Endothelial cell of umbilical vein (primary cell): ENCODE data around the gene CFAP46. TPM values are rescaled to one million over a fixed set of nuclear protein-coding genes. Genes with fewer than 3 reads are reported as not detected.

Experiments used
- BruUV-seq: library from RNA; stranded (reverse); fragments of 400-500 nt; replicated peaks from 2 replicates; lab custom pipeline; 2021; lab: Mats Ljungman, UMichigan
- CTCF ChIA-PET: fragments of 300-600, 350-600 bp; sonication (Branson Sonifier 250); formaldehyde crosslinking; loops from one replicate; lab custom pipeline; 2021; ENCODE audit warnings: antibody characterized with exemption, inconsistent platforms; lab: Charles Lee
- POLR2A ChIA-PET: fragments of 300-600, 350-600 bp; sonication (Branson Sonifier 250); formaldehyde crosslinking; loops from one replicate; lab custom pipeline; 2021; ENCODE audit warnings: antibody characterized with exemption, inconsistent platforms; lab: Charles Lee
- DNase-seq: peaks from one replicate; pipeline ENCODE4 v3.0.0-alpha.2; 2011; ENCODE audit warnings: low read depth, low spot score
- FAIRE-seq: peaks from 2 replicates; lab custom pipeline; 2011; peaks lifted over from hg19 to GRCh38; lab: Jason Lieb, UNC
- H2AFZ ChIP-seq: 2 replicates; pipeline ENCODE4 v1.6.0; 2012; ENCODE audit warnings: low read depth, low read length, control low read depth, inconsistent platforms
- H3K27ac ChIP-seq: 2 replicates; pipeline ENCODE4 v1.5.1; 2011; ENCODE audit warnings: low read depth, mild to moderate bottlenecking, control low read depth, low read length, moderate library complexity; ENCODE audit not compliant: insufficient read depth
- H3K27me3 ChIP-seq, 2 experiments: 2 replicates each; pipeline versions ENCODE4 v1.6.0 to v1.6.1; 2011; ENCODE audit warnings: low read length in 2 of 2, mixed read lengths in 1 of 2; ENCODE audit not compliant: control insufficient read depth in 2 of 2, insufficient read depth in 2 of 2
- H3K36me3 ChIP-seq, 2 experiments: 2 replicates in 1 of 2; 3 replicates in 1 of 2; pipeline ENCODE4 v1.5.1; 2011; ENCODE audit warnings: low read length in 2 of 2, mild to moderate bottlenecking in 1 of 2, moderate library complexity in 1 of 2; ENCODE audit not compliant: control insufficient read depth in 2 of 2, insufficient read depth in 2 of 2; ENCODE audit errors: extremely low read depth in 1 of 2
- H3K4me1 ChIP-seq: 3 replicates; pipeline ENCODE4 v1.5.1; 2011; ENCODE audit warnings: mild to moderate bottlenecking, low read length; ENCODE audit not compliant: control insufficient read depth, insufficient read depth; ENCODE audit errors: extremely low read depth
- H3K4me2 ChIP-seq: 2 replicates; pipeline ENCODE4 v1.6.1; 2011; ENCODE audit warnings: low read length, control low read depth, mixed read lengths; ENCODE audit not compliant: insufficient read depth
- H3K4me3 ChIP-seq, 3 experiments: fragments of 200-600 bp in 1 of 3; sonication (generic), shearing (Covaris generic) in 1 of 3; replicated peaks in 1 of 3; 2 replicates each; pipeline ENCODE4 v1.5.1; 2011 to 2016; ENCODE audit warnings: control low read depth in 3 of 3, low read length in 3 of 3, mild to moderate bottlenecking in 2 of 3, inconsistent platforms in 1 of 3, low read depth in 1 of 3, moderate library complexity in 1 of 3; ENCODE audit not compliant: insufficient read depth in 1 of 3
- H3K79me2 ChIP-seq: 2 replicates; pipeline ENCODE4 v1.6.0; 2012; ENCODE audit warnings: low read length, inconsistent platforms; ENCODE audit not compliant: control insufficient read depth, insufficient read depth
- H3K9ac ChIP-seq: replicated peaks from 2 replicates; pipeline ENCODE3; 2011; ENCODE audit warnings: low read length, control low read depth; ENCODE audit not compliant: insufficient read depth; ENCODE audit errors: extremely low read depth
- H3K9me1 ChIP-seq: replicated peaks from 3 replicates; pipeline ENCODE4 v1.6.0; 2011; ENCODE audit warnings: mild to moderate bottlenecking, low read length; ENCODE audit not compliant: control insufficient read depth, insufficient read depth; ENCODE audit errors: extremely low read depth
- H3K9me3 ChIP-seq: replicated peaks from 2 replicates; pipeline ENCODE4 v1.5.1; 2012; ENCODE audit warnings: low read length, inconsistent platforms; ENCODE audit not compliant: control insufficient read depth, insufficient read depth
- H4K20me1 ChIP-seq: replicated peaks from 2 replicates; pipeline ENCODE3; 2011; ENCODE audit warnings: mild to moderate bottlenecking, low read length; ENCODE audit not compliant: control insufficient read depth, insufficient read depth; ENCODE audit errors: extremely low read depth
- CTCF ChIP-seq, 2 donors: IDR thresholded peaks; 1 replicate in 1 of 2; 2 replicates in 1 of 2; pipeline ENCODE4 v1.5.1; 2011; ENCODE audit warnings: low read length in 2 of 2, mild to moderate bottlenecking in 2 of 2, moderate library complexity in 2 of 2, control low read depth in 1 of 2, inconsistent platforms in 1 of 2, low read depth in 1 of 2; ENCODE audit not compliant: insufficient read depth in 1 of 2; ENCODE audit errors: extremely low read depth in 1 of 2
- EZH2 ChIP-seq: IDR thresholded peaks from 2 replicates; pipeline ENCODE4 v1.6.1; 2012; ENCODE audit warnings: borderline replicate concordance, low read depth, mild to moderate bottlenecking, moderate library complexity, low read length, inconsistent platforms; ENCODE audit not compliant: severe bottlenecking
- FOS ChIP-seq: IDR thresholded peaks from 2 replicates; pipeline ENCODE4 v1.6.1; 2011; ENCODE audit warnings: mild to moderate bottlenecking, low read length, moderate library complexity, borderline replicate concordance; ENCODE audit not compliant: insufficient read depth
- GATA2 ChIP-seq: IDR thresholded peaks from 2 replicates; pipeline ENCODE4 v1.7.0; 2011; ENCODE audit warnings: low read depth, mild to moderate bottlenecking, moderate library complexity, mixed read lengths, low read length; ENCODE audit not compliant: insufficient read length, insufficient read depth
- JUN ChIP-seq: IDR thresholded peaks from 2 replicates; pipeline ENCODE4 v1.6.1; 2011; ENCODE audit warnings: borderline replicate concordance, low read depth; ENCODE audit not compliant: insufficient read length, insufficient read depth
- MAX ChIP-seq: IDR thresholded peaks from 2 replicates; pipeline ENCODE4 v1.6.1; 2011; ENCODE audit not compliant: insufficient read depth, insufficient read length
- dilution Hi-C: fragments of 300-500 bp; cut with MboI; formaldehyde crosslinking; loops from one replicate; pipeline ENCODE4 v1.15.0; 2019; ENCODE audit warnings: low sequenced_read_pairs; ENCODE audit not compliant: extremely low pct_ligation_motif_present
- intact Hi-C: fragments of 100-400 bp; cut with micrococcal nuclease; formaldehyde crosslinking; loops from one replicate; pipeline ENCODE4 v1.10.0; 2022
- polyA plus RNA-seq, 4 experiments: library from polyadenylated mRNA; depleted of rRNA in 3 of 4; stranded (reverse) in 3 of 4; unstranded in 1 of 4; fragments of >200 nt; gene quantifications; 2 replicates each; pipeline versions ENCODE4 v1.2.1 to v1.2.3, GENCODE V29; 2011 to 2012; ENCODE audit warnings: missing spikeins in 1 of 4
- total RNA-seq: library from RNA; stranded (reverse); gene quantifications from 2 replicates; pipeline ENCODE4 v1.2.3, GENCODE V29; 2021

CFAP46 gene
- total and polyA plus RNA-seq, 2 donors (not counting 3 experiments of a cell fraction or from before 2014, with no cell fraction given) = 0.75 to 0.98 TPM

- H3K9me3 ChIP-seq = no peaks in the 10 kb centered on the region
- no peak overlapping the region for H3K4me2 ChIP-seq
- dilution Hi-C loops = no loop called here
- H4K20me1 ChIP-seq = no peaks in the 10 kb centered on the region
- BruUV-seq = no TSS peak
- ChIA-PET CTCF (no interaction called here), POLR2A (no interaction called here)
- H3K36me3 ChIP-seq = no peaks in the 10 kb centered on the region
- no peaks in the 10 kb centered on the region for H3K27me3 ChIP-seq
- no peak overlapping the region for H3K4me3 ChIP-seq
- FAIRE-seq (no peak), DNase-seq (no peak)
- H3K79me2 ChIP-seq = no peaks in the 10 kb centered on the region
- H3K4me1 ChIP-seq = no peaks in the 10 kb centered on the region
- H2AFZ ChIP-seq = no peak overlapping the region
- no peak overlapping the region for H3K27ac ChIP-seq
- no peaks in the 10 kb centered on the region for H3K9me1 ChIP-seq
- intact Hi-C loops = no loop called here
- TF ChIP-seq MAX = no peak
- TF ChIP-seq GATA2 = no peak
- TF ChIP-seq JUN = no peak
- TF ChIP-seq CTCF (IDR thresholded peaks at IDR 0.05; ENCODE audit: extremely low read depth in 1 of 2, insufficient read depth in 1 of 2, low read depth in 1 of 2, low read length in 2 of 2) = no peak
- no peak for TF ChIP-seq FOS
- TF ChIP-seq EZH2 = no peak
- no peak overlapping the region for H3K9ac ChIP-seq
Observed at GRCh38 chr10:132953428-132953827, 11.1 kb upstream of the CFAP46 start.
